Measurements from ENCODE around the gene GPX4.
"Not testable (repeated sequence)": the region's sequence is repeated elsewhere in the genome, so short reads cannot be mapped to it uniquely, and the experiment has no call there.

Gene GPX4

DNA sequence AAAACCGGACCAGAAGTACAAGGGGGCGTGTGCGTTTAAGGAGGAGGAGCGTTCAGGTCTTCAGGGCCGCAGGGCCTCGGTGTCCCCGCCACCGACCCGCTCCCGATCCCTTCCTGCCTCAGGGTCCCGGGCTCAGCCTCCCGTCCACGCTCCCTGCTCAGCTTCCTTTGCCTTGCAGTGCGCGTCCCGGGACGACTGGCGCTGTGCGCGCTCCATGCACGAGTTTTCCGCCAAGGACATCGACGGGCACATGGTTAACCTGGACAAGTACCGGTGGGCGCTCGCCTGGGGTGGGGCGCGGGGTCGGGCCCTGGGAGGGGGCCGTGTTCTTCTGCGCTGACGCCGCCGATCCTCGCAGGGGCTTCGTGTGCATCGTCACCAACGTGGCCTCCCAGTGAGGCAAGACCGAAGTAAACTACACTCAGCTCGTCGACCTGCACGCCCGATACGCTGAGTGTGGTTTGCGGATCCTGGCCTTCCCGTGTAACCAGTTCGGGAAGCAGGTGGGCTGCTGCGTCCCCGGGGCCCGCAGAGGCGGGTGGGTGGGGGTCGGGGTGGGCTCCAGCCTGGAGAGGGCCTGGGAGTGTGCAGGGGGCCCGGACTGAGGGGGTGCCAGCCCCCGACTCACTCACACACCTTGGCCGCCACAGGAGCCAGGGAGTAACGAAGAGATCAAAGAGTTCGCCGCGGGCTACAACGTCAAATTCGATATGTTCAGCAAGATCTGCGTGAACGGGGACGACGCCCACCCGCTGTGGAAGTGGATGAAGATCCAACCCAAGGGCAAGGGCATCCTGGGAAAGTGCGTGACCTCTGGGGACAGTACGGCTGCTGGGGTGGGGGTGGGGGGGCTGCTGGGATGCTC, 1.4 kb downstream of the GPX4 start:
- DNase-seq: no peak

DNA sequence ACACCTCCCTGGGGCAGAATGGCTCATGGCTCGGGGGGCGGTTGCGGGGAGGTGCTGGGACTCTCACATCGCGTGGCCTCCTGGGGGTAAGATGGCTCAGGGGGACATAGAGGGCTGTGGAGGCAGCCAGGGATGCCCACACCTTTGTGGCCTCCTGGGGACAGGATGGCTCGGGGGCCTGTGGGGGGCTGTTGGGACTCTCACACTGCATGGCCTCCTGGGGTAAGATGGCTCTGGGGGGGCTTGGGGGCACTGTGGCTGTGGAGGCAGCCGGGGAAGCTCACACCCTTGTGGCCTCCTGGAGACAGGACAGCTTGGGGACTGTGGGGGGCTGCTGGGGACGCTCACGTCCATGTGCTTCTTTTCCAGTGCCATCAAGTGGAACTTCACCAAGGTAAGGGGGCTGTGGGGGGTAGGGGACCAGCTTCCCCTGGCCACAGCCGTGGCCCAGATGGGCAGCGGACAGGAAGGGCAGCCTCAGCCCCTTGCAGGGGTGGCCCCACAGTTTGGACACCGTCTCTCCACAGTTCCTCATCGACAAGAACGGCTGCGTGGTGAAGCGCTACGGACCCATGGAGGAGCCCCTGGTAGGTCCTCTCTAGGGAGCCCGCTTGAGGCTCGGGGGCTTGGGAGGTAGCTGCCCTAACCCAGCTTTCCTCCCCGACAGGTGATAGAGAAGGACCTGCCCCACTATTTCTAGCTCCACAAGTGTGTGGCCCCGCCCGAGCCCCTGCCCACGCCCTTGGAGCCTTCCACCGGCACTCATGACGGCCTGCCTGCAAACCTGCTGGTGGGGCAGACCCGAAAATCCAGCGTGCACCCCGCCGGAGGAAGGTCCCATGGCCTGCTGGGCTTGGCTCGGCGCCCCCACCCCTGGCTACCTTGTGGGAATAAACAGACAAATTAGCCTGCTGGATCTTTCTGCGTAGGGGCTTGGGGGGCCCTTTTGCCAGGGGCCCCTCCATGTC, 2.4 kb downstream of the GPX4 start:
- no peak for DNase-seq

DNA sequence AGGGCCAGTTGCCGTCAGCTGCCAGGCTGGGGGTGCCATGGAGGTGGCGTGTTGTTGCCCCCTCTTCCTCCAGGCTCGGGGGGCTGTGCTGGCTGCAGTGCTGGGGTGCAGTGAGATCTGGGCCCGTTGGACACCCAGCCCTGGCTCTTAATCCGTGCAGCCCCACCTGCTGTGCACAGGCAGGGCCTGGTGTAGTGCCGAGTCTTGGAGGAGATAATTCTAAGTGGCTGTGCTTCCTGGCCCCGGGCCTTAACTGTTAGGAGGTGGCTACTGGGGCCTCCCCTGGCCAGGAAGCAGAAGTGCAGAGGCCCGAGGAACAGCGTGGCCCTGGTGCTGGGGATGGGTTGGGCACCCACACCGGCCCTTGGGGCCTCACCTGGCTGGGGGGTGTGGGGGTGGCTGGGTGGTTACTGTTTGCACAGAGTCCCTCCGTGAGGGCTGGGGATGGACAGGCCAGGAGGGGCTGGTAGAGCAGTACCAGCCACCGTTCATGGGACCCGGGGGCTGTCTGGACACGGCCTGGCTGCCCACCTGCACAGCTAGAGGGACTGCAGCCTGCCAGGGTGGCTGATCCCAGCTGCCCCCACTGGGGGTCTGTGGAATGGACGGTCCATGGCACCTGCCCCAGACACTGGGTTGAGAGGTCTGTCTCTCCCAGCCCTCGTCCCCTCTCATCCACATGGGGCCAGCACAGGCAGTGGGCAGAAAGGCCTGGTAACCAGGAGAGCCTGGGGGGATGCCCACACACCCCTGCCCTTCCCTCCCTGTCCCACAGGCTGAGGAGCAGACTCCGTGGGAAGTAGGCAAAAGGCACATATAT, 3.3 kb downstream of the GPX4 start:
- no peak for DNase-seq

DNA sequence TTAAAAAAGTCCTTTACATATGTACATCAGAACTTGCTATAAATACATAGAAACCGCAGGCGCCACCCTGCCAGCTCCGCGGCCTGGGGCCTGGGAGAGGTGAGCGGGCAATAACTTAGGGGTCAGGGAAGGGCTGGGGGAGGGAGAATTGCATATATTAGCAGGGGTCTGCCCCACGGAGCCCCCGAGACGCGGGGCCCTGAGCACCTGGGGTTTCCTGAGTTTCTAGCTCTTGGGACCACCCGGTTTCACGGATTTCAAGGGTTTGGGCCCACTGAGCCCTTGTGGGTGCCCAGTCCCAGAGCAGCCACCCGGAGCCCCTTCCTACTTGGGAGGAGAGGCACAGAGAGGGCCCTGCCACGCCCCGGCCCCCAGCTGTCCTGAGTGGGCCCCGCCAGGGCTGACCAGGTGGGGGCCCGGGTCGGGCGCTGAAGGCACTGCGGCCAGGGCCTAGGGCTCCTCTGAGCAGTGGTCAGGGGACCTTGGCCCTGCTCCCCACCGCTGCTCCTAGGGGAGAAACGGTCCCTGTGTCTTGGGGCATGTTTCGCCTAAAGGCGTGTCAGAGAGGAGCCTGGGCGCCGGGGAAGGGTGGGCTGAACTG, 4.0 kb downstream of the GPX4 start:
- DNase-seq: no peak

DNA sequence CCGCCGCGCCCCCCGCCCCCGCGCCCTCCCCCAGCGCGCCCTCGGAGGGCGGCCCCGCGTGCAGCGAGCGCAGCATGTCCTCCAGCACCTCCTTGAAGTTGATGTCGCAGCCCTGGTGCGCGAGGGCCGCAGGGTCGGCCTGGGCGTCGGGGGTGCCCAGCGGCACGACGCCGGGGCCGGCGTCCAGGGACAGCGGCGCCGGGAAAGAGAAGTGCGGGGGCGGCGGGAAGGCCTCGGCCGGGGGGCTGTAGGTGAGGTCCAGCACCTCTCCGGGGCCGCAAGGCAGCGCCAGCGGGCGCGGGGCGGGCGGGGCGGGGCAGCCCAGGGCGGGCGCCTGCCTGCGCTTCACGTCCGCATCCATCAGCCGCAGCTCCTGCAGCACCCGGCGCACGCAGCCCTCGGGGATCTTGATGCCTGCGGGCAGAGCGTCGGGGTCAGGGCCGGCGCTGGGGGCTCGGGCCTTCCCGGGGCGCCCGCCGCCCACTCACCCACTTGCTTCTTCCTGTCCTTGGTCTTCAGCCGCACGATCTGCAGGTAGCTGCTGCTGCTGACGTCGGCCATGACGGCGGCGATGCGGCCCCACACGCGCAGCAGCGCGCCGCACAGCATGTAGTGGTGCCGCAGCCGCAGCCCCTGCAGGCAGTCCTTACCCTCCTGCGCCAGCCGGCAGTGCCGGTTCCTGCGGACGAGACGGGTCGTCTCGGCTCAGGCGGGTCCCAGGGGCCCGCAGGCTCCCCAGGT, 4.7 kb downstream of the GPX4 start:
- no peak for DNase-seq

DNA sequence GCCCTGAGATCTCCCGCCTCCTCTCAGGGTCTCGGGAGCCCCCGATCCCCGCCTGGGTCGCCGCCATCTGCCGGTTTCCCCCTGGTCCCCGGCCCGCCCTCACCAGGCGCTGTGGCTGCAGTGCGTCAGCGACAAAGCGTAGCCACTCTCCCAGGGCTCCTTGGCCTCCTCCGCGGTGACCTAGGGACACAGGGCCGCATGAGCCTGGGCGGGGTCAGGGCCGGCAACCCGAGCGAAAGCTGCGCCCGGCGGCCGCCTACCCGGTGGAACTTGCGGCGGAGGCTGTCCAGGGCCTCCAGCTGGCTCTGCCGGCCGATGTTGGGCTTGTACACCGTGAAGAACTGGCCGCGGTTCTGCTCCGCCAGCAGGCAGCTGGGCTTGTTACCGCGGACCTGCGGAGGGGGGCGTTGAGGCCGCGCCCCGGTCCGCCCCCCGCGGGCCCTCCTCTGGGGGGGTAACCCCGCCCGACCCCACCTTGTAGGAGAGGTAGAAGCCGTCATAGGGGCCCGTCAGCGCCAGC, 5.3 kb downstream of the GPX4 start:
- no peak for DNase-seq

DNA sequence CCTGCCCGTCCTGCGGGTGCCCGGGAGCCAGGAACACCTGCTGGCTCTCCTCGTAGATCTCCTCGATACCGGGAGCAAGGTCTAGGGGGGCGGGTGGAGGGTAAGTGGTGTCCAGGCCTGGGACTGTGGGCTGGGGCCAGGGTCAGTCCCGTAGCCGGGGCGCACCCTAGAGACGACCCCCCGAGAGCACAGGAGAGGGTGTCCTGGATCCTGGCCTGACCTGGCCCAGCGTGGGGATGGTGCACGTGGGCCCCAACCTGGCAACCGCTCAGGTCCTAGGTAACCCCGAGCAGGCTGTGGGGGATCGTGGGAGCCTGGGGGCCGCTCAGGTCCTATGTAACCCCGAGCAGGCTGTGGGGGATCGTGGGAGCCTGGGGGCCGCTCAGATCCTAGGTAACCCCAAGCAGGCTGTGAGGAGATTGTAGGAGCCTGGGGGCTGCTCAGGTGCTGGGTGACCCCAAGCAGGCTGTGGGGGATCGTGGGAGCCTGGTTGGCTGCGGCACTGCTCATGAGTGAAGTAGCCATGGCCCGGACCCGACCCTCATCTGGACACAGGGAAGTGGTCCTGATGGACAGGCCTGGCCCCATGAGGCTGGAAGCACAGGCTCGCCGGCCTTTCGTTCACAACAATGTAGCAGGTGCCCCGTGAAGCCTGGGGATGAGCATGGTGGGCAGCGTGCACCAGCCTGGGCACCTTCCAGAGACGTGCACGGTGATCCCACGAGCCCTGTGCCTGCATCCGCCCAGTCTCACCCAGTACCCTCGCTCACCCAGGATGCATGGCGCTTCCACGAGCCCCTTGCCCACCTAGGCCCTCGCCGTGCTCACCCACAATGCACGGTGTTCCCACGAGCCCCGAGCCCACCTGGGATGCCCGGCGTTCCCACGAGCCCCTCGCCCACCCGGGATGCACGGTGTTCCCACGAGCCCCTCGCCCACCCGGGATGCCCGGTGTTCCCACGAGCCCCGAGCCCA, 6.2 kb downstream of the GPX4 start:
- DNase-seq: no peak

DNA sequence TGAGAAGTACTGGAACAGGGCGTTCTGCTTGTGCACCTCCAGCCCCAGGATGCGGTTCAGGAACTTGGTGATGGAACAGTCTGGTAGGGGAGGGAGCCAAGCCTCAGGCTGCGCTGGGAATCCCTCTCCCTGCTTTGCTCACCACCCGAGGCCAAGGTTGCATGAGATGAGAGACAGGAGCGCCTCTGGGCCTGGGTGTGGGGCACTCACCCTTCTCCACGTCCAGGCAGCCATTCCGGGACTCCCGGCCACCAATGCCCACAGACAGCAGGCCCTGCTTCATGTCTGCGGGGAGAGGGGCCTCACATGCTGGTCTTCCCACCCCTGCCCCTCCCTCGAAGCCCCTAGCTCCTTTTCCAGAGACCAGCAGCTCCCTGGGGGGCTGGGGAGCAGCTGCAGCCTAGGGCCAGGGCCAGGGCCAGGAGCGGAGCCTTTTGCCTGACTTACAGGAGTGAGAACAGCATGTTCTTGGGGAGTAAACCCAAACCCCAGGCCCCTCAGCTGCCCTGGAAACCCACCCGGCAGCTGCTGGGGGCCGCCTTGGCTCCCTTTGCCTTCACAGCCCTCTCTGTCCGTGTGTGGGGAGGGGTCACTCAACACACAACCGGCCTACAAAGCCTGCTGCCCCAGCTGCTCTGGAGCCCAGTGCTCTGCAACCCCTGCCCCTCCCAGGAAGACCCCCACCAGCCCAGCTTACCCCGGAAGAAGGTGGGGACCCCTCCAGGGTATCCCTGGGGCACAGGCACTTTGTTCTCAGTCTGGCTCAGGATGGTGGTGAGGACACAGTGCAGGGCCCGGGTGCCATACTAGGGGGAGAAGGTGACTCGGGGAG, 7.2 kb downstream of the GPX4 start:
- no peak for DNase-seq

DNA sequence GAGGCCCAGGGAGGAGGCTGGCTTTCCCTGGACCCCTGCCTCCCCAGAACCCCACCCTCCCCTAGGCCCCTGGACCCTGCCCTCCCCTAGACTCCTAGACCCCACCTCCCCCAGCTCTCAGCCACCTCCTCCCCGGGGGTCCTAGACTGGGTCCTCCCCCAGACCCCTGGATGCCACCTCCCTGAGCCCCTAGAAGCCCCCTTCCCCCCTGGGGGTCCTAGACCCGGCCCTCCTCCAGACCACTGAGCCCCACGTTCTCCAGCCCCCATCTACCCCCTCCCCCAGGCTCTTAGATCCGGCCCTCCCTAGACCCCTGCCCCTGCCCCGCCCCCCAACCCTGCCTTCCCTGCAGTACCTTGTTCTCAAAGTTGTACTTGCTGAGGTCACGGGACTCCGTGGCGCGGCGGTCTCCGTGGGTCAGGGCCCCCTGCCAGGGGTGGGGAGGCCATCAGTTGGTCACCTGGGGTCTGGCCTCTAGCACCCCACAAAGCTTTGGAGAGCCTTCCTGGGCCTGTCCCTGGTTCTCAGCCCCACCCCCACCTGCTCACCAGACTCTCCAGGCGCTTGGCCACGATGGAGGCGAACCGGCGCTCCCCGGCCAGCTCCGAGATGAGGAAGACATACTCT, 8.0 kb downstream of the GPX4 start:
- DNase-seq: no peak

DNA sequence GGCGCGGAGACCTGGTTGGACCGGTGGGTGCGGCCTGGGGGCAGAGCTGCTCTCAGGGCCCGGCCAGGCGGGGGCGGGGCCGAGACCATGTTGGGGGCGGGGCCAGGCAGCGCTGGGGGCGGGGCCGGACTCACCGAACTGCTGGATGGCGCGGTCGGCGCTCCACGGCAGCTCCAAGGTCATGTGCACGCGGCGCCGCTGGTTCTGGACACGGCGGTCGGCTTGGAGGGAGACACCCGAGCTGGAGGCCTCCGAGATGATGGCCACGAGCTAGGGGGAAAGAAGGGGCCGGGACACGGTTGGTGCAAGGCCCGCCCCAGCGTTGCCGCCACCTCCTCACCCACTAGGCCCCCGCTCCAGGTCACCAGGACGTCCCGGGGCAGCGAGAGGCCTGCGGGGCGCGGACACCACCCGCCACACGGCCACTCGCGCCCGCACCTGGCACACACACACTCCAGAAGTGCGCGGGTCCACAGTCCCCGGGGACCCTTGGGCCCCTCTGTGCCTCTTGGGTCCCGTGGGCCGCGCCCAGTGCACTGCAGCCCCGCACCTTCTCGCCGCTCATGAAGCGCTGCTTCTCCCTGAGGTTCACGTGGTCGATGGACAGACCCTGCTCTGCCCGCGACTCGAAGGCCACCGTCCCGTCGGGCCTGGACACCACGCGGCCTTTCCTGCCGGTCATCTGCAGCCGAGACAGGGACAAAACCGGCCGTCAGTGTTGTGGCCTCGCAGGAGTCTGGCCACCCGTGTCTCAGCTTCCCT, 8.7 kb downstream of the GPX4 start:
- no peak for DNase-seq

DNA sequence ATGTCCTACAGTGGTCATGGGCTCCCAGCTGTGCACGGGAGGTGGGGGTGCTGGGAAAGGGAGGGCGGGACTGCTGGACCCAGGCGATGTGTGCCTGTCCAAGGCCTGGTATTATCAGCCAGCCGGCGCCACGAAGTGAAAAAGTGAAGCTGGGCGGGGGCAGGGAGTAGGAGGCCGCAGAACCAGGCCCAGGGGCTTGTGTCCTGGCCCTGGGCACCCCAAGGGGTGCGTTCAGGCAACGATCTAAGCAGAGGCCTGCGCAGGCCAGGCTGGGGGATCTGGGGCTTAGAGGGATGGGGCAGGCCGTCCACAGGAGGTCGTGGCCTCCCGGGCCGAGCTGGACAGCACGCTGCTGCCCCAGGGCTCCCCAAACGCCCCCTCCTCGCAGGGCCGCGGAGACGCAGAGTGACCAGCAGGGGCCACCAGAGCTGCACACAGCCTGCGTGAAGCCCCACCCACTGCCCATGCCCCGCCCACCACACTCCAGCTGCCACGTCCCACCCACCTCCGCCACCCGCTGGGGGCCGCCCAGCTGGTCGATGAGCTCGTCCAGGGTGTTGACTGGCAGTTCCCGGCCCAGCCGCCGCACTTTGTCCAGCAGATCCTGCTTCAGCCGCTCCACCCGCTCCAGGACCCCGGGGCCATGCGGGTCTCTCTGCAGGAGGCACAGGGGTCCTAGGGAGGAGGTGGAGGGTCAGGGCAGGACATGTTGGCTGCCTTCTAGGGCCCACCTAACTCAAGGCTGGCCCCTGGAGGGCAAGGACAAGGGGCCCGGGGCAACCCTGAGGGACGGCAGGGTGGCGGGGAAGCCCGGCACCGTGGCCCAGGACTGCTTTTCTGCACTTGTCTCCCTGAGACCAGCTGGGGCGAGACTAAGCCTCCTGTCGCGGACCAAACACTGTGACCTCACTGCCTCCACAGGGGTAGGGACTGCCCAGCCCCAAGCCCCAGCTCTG, 9.5 kb downstream of the GPX4 start:
- peak; percentile 71 for DNase-seq

DNA sequence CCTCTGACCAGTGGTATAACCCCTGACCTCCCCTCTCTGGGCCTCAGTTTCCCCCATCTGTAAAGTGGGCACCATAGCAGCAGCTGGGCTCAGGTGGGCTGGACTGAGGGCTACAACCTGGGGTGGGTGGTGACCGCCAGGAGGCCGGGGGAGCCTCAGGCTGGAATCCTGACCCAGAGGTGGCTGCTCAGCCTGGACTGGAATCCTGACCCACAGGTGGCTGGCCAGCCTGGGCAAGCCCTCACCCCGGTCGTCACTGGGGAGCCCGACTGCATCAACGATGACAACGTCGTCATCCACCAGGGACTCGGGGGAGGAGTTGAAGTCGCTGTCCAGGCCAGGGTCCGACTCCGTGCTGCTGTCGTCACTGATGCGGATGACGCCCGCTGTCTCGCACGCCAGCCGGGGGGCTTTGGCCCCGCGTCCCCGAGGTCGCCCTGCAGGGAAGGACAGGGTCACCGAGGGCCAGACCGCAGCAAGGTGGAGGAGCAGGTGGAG, 10.2 kb downstream of the GPX4 start:
- DNase-seq: no peak

DNA sequence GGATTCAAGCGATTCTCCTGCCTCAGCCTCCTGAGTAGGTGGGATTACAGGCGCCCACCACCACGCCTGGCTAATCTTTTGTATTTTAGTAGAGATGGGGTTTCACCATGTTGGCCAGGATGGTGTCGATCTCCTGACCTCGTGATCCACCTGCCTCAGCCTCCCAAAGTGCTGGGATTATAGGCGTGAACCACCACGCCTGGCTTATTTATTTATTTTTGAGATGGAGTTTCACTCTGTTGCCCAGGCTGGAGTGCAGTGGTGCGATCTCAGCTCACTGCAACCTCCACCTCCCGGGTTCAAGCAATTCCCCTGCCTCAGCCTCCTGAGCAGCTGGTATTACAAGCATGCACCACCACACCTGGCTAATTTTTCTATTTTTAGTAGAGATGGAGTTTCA, 10.9 kb downstream of the GPX4 start:
- not testable (repeated sequence) for DNase-seq

DNA sequence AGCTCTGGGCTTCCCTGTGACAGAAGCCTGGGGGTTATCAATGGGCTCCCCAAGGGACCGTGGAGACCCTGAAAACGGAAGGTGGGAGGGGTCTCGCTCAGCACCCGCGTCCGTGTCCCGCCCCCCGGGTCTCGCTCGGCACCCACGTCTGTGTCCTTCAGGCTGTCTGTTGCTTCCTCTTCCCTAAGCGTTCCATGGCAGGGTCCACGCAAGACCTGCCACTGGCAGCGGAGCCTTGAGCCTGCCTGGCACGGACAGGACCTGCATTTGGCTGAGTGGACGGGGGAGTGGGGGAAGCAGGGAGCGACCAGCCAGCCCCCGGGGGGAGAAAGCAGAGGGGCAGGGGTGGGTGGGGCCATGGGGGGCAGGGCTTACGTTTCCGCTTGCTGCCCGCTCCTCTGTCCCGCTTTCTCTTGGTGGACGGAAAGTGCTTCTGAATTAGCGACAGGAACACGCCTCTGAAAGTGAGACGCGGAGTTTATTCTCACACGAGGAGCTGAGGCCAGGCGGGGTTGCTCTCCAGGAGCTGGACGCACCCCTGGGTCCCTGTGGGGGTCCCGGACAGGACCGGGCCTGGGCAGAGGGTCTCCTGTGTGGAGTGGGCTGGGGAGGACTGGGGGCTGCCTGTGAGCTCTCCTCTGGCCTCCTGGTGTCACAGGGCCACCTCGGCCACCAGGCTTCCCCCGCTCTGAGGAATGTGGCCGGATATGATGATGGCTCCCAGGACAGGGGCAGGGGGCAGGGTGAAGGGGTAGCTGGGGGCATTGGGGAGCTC, 12.0 kb downstream of the GPX4 start:
- no peak for DNase-seq

DNA sequence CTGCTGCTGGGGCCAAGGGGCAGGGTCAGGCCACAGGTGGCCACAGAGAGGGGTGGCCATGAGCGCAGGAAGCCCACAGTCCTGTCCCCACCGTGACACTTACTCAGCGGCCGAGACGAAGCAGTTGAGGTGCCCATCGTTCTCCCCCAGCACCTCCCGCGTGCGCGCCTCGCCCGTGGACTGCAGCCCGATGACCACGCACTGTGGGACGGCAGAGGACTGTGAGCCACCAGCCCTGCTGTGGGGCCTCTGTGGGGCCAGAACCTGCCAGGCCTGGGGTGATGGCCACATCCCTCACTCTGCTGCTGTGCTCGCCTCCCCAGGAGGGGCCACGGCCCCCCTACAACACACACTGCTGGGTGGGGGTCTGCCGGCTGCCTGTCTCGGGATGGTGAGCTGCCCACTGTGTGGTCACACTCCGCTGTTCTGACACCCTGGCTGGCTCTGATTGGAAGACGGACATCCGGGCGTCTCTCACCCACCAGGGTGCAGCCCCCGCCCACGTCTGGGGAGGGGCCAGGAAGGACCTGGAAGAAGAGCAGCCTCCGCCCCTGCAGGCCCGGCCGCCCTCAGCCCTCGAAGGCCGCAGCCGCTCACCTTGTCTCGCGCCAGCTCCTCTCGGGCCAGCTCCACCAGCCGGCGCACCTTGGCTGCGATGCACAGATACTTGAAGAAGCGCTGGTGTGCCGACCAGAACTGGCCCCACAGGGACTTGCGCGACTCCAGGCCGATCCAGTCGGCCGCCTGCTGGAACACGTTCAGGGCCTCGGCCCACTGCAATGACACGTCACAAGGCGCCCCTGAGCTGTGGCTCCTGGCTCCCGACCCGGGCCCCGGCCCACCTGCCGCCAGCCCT, 13.2 kb downstream of the GPX4 start:
- no peak for DNase-seq
